Osteoblast (primary cell): ENCODE measurements around the gene FAM13A. TPM values are rescaled to one million over a fixed set of nuclear protein-coding genes. Genes with fewer than 3 reads are reported as not detected.
A peak's percentile ranks its signal among the peaks of the same experiment; 100 is the strongest.

Experiments used
- DNase-seq: peaks from one replicate; pipeline ENCODE4 v3.0.0; 2011; ENCODE audit warnings: low spot score, mixed read lengths; ENCODE audit not compliant: insufficient read length; ENCODE audit errors: missing footprints
- H2AFZ ChIP-seq: 2 replicates; pipeline ENCODE4 v1.6.0; 2011; ENCODE audit warnings: mild to moderate bottlenecking, low read length
- H3K27ac ChIP-seq: 2 replicates; pipeline ENCODE4 v1.5.1; 2011; ENCODE audit warnings: mild to moderate bottlenecking, low read depth, low read length, moderate library complexity
- H3K27me3 ChIP-seq: 2 replicates; pipeline ENCODE4 v1.6.0; 2012; ENCODE audit warnings: mild to moderate bottlenecking, control low read depth, inconsistent platforms, low read length, moderate library complexity; ENCODE audit not compliant: insufficient read depth
- H3K36me3 ChIP-seq: 2 replicates; pipeline ENCODE4 v1.5.1; 2011; ENCODE audit warnings: mild to moderate bottlenecking, low read length, control low read depth, moderate library complexity; ENCODE audit not compliant: insufficient read depth
- H3K4me1 ChIP-seq: 2 replicates; pipeline ENCODE4 v1.5.1; 2011; ENCODE audit warnings: mild to moderate bottlenecking, low read length, control low read depth, moderate library complexity; ENCODE audit not compliant: insufficient read depth
- H3K4me2 ChIP-seq: 2 replicates; pipeline ENCODE4 v1.6.0; 2011; ENCODE audit warnings: mild to moderate bottlenecking, low read length; ENCODE audit not compliant: insufficient read depth
- H3K4me3 ChIP-seq: fragments of 200-600 bp; sonication (generic); 3 replicates; pipeline ENCODE4 v1.5.1; 2012; ENCODE audit warnings: mild to moderate bottlenecking, low read length, inconsistent platforms; ENCODE audit not compliant: insufficient read depth
- H3K79me2 ChIP-seq: 2 replicates; pipeline ENCODE4 v1.6.0; 2012; ENCODE audit warnings: mild to moderate bottlenecking, low read length, control low read depth, inconsistent platforms; ENCODE audit not compliant: insufficient read depth
- H3K9me3 ChIP-seq: 2 replicates; pipeline ENCODE4 v1.5.1; 2011; ENCODE audit warnings: low read depth, low read length, control low read depth
- H4K20me1 ChIP-seq: 2 replicates; pipeline ENCODE4 v1.6.0; 2012; ENCODE audit warnings: mild to moderate bottlenecking, low read length, control low read depth; ENCODE audit not compliant: insufficient read depth
- total RNA-seq: library from RNA; depleted of rRNA; stranded (reverse); fragments of >200 nt; gene quantifications from 2 replicates; pipeline ENCODE4 v1.2.3, GENCODE V29; 2012
- TF ChIP-seq, protein P1 (sequence below): IDR thresholded peaks from 2 replicates; pipeline ENCODE4 v1.5.1; 2011; ENCODE audit warnings: mild to moderate bottlenecking, low read depth, low read length, moderate library complexity; ENCODE audit errors: extremely low read depth

FAM13A gene
- total RNA-seq, 1 donor = 18.8 TPM

DNA sequence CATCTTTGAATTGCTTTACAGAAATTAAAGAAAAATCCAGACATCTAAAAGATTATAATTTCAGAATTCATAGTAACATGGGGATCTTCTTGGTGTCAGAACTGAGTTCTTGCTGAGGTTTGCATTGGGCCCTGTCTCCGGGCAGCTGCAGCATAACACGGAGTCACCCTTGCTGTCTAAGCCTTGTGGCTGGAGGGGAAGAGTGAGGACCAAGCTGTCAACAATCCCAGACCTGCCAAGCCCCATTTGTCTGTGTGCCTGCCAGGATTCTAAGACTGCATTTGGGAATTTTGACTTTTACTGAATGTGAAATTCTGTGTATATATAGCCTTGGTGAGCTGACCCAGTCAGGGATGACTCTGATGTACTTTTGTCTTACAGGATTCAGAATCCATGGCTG is 334.2 kb downstream of the FAM13A start:
- Histone ChIP-seq H3K79me2 (no peaks in the 10 kb centered on the region), H2AFZ (no peak overlapping the region), H3K27me3 (no peaks in the 10 kb centered on the region), H4K20me1 (no peaks in the 10 kb centered on the region), H3K36me3 (peaks cover 6% of the 10 kb centered on the region), H3K4me3 (no peak overlapping the region), H3K9me3 (no peaks in the 10 kb centered on the region), H3K4me2 (no peak overlapping the region), H3K27ac (no peak overlapping the region), H3K4me1 (peaks cover 9% of the 10 kb centered on the region)
- TF ChIP-seq, protein P1, sequence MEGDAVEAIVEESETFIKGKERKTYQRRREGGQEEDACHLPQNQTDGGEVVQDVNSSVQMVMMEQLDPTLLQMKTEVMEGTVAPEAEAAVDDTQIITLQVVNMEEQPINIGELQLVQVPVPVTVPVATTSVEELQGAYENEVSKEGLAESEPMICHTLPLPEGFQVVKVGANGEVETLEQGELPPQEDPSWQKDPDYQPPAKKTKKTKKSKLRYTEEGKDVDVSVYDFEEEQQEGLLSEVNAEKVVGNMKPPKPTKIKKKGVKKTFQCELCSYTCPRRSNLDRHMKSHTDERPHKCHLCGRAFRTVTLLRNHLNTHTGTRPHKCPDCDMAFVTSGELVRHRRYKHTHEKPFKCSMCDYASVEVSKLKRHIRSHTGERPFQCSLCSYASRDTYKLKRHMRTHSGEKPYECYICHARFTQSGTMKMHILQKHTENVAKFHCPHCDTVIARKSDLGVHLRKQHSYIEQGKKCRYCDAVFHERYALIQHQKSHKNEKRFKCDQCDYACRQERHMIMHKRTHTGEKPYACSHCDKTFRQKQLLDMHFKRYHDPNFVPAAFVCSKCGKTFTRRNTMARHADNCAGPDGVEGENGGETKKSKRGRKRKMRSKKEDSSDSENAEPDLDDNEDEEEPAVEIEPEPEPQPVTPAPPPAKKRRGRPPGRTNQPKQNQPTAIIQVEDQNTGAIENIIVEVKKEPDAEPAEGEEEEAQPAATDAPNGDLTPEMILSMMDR = no peak
- DNase-seq = no peak

DNA sequence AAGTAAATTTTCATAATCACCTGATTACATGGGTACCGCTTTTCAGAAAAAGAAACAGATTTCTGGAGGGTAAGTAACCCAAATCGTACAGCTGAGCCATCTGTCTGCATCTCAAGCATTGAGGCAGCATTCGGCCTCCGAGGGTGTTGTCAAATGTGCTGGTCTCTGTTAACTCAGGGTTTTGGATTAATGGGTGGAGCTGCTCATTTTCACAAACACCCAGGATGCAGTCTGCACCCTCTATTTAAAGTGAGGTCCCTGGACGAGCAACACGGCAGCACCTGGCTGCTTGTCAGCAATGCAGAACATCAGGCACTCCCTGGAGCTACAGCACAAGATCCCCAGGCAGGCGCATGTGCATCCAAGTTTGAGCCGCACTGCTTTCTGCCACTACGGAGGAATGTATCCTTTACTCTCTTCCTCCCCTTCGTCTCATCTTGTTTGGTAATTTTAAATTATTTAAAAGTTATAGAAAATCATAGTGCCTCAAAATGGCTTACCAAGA is 334.7 kb downstream of the FAM13A start:
- TF ChIP-seq, protein P1 = no peak
- H3K9me3 ChIP-seq = no peaks in the 10 kb centered on the region
- peaks cover 9% of the 10 kb centered on the region for H3K4me1 ChIP-seq
- DNase-seq = no peak
- no peak overlapping the region for H3K4me3 ChIP-seq
- no peak overlapping the region for H3K27ac ChIP-seq
- H3K27me3 ChIP-seq = no peaks in the 10 kb centered on the region
- H3K36me3 ChIP-seq = peaks cover 6% of the 10 kb centered on the region
- H2AFZ ChIP-seq = no peak overlapping the region
- H4K20me1 ChIP-seq = no peaks in the 10 kb centered on the region
- no peaks in the 10 kb centered on the region for H3K79me2 ChIP-seq
- H3K4me2 ChIP-seq = no peak overlapping the region

DNA sequence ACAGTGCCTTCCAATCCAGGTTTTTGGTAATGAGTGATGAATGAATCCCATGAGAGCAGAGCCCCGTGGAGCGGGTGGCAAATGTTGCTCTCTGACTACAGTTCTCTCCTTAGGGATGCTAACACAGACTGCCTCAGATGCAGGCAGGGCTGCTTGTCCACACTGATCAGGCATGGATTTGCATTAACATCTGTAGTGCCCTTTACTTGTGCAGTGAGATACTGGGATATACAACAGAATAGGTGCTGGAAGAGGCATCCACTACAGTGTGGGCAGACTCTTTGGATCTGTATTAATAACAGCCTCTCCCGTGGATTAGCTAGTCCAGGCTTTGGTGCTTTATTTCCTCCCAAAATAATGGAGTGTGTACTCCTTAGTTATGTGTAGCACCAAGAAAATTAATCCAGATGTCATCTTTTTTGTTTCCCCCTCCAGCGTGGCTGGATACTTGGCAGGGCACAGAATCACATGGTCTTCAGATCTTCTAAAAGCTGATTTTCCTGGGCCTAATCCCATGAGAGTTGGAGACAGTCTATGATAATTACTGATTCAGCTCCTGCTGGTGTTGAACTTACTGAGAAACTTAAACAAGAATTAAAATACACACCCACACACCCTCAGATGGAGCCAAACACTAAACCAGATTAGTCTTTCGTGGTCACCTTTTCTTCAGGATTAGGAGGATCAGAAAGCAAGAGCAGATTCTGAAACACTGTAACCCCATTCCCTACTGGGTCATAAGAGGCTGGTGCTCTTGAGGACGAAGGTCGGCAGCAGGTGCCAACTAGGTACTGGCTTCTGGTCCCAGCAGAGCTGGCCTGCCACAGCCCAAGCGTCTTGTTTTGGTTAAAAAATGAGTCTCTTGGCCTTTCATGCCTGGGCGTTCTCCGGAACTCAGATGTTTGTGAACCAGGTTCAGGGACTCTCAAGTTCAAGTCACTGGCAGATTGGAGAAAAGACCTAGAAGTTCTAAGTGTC is 336.2 kb downstream of the FAM13A start:
- H3K36me3 ChIP-seq = peaks cover 12% of the 10 kb centered on the region
- no peak overlapping the region for H3K4me3 ChIP-seq
- H3K4me1 ChIP-seq = peaks cover 4% of the 10 kb centered on the region
- H3K9me3 ChIP-seq = peaks cover 3% of the 10 kb centered on the region
- H3K27ac ChIP-seq = no peak overlapping the region
- H3K79me2 ChIP-seq = no peaks in the 10 kb centered on the region
- peak; percentile 65 for DNase-seq
- H3K4me2 ChIP-seq = no peak overlapping the region
- TF ChIP-seq, protein P1 = no peak
- H2AFZ ChIP-seq = no peak overlapping the region
- H3K27me3 ChIP-seq = no peaks in the 10 kb centered on the region
- H4K20me1 ChIP-seq = no peaks in the 10 kb centered on the region

DNA sequence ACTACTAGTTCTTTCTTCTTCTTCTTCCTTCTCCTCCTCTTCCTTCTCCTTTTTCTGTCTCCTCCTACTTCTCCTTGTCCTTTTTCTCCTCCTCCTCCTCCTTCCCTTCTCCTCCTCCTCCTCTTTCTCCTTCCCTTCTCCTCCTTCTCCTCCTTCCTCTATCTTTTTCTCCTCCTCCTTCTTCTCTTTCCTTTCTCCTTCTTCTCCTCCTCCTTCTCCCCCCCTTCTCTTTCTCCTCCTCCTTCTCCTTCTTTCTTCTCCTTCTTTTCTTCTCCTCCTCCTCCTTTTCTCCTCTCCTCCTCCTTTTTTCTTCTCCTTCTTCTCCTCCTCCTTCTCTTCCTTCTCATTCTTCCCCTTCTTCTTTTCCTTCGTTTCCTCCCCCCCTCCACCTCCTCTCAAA is 337.6 kb downstream of the FAM13A start:
- Histone ChIP-seq H3K36me3 (peaks cover 12% of the 10 kb centered on the region), H3K4me1 (peaks cover 3% of the 10 kb centered on the region), H3K9me3 (peaks cover 3% of the 10 kb centered on the region), H3K4me2 (no peak overlapping the region), H4K20me1 (no peaks in the 10 kb centered on the region), H3K79me2 (no peaks in the 10 kb centered on the region), H2AFZ (no peak overlapping the region), H3K4me3 (no peak overlapping the region), H3K27ac (no peak overlapping the region), H3K27me3 (no peaks in the 10 kb centered on the region)
- DNase-seq = no peak
- TF ChIP-seq, protein P1 = no peak
